Neural crest cell (in vitro differentiated cells): ENCODE results near the gene DUSP16. TPM values are rescaled to one million over a fixed set of nuclear protein-coding genes. Genes with fewer than 3 reads are reported as not detected.
"Not testable (repeated sequence)": the region's sequence is repeated elsewhere in the genome, so short reads cannot be mapped to it uniquely, and the experiment has no call there.

Experiments used
- DNase-seq: peaks from one replicate; pipeline ENCODE4 v3.0.0; 2021; ENCODE audit warnings: low read depth, mixed read lengths, low spot score
- H3K27ac Mint-ChIP-seq: one replicate; pipeline ENCODE4 v1.8.0; 2021; ENCODE audit warnings: mild to moderate bottlenecking, mixed read lengths; ENCODE audit not compliant: unreplicated experiment
- H3K27me3 Mint-ChIP-seq: 2 replicates; pipeline ENCODE4 v1.8.0; 2021; ENCODE audit warnings: low read depth, mild to moderate bottlenecking, mixed read lengths
- H3K36me3 Mint-ChIP-seq: 2 replicates; pipeline ENCODE4 v1.8.0; 2021; ENCODE audit warnings: low read depth, mild to moderate bottlenecking, mixed read lengths
- H3K4me1 Mint-ChIP-seq: 2 replicates; pipeline ENCODE4 v1.8.0; 2021; ENCODE audit warnings: mixed read lengths
- H3K4me3 Mint-ChIP-seq: one replicate; pipeline ENCODE4 v1.8.0; 2021; ENCODE audit warnings: mild to moderate bottlenecking, mixed read lengths
- H3K9me3 Mint-ChIP-seq: 2 replicates; pipeline ENCODE4 v1.8.0; 2021; ENCODE audit warnings: mixed read lengths
- CTCF ChIP-seq: fragments of 200-600 bp; sonication (generic); conservative IDR thresholded peaks from 2 replicates; pipeline ENCODE4 v1.5.0; 2021; ENCODE audit warnings: antibody characterized with exemption, mild to moderate bottlenecking
- total RNA-seq: library from RNA; stranded (reverse); gene quantifications from 2 replicates; pipeline ENCODE4 v1.2.1, GENCODE V29; 2021

DUSP16 gene
- total RNA-seq, 1 donor from 2014 or later, result 30.8 TPM

DNA sequence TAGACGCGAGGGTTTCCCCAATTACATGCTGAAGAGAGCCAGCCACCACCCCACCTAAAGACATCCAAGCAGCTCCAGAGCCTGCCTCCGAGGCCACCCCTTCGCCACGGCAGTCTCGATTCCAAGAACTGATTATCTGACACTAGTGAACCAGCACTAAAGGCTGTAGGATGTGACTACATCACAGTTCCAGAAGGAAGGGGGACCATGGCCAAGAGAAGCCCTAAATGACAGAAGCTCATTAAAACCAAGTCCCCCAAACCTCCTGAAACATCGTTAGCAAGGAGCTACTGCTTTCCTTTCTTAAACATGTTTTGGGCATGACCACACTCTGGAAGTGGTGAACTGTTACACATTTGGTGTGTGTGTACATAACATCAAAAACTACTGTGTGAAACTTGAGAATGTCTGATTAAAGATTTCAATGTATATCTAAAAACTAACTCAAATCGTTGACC lies 88.2 kb downstream of the DUSP16 start:
- Mint-ChIP-seq H3K27me3 (no peaks in the 10 kb centered on the region), H3K4me3 (no peak overlapping the region), H3K36me3 (peaks cover 48% of the 10 kb centered on the region), H3K27ac (peak overlapping the region; percentile 31), H3K9me3 (peaks cover 9% of the 10 kb centered on the region), H3K4me1 (peaks cover 4% of the 10 kb centered on the region)
- no peak for TF ChIP-seq CTCF
- DNase-seq, result no peak

DNA sequence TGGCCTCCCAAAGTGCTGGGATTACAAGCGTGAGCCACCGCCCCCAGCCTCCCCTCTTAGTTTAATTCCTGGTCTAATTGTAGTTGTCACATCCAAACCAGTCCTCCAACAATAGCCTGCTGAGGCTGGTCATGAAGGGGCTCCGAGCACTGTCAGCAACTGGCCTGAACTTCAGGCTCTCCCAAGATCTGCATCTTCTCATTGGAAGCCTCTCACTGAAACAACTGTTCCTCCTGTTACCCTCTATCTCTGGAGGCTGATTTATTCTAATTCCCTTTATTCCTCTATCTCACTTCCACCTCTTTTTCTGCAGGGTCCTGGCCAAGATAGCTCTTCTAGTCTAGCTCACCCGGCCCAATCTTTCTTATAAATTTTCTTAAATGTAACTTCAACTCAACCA lies 89.4 kb downstream of the DUSP16 start:
- Mint-ChIP-seq H3K36me3 (peaks cover 44% of the 10 kb centered on the region), H3K27ac (no peak overlapping the region)
- DNase-seq, result no peak

DNA sequence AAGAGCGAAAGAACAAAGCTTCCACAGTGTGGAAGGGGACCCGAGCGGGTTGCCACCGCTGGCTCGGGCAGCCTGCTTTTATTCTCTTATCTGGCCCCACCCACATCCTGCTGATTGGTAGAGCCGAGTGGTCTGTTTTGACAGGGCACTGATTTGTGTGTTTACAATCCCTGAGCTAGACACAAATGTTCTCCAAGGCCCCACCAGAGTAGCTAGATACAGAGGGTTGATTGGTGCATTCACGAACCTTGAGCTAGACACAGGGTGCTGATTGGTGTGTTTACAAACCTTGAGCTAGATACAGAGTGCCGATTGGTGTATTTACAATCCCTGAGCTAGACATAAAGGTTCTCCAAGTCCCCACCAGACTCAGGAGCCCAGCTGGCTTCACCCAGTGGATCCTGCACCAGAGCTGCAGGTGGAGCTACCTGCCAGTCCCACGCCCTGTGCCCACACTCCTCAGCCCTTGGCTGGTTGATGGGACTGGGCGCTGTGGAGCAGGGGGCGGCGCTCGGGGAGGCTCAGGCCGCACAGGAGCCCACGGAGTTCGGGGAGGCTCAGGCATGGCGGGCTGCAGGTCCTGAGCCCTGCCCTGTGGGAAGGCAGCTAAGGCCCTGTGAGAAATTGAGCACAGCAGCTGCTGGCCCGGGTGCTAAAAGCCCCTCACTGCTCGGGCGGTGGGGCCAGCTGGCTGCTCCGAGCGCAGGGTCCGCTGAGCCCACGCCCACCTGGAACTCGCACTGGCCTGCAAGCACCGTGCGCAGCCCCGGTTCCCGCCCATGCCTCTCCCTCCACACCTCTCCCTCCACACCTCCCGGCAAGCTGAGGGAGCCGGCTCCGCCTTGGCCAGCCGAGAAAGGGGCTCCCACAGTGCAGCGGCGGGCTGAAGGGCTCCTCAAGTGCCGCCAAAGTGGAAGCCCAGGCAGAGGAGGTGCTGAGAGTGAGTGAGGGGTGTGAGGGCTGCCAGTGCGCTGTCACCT lies 90.4 kb downstream of the DUSP16 start:
- not testable (repeated sequence) for DNase-seq, H3K4me3 Mint-ChIP-seq, H3K4me1 Mint-ChIP-seq, H3K27me3 Mint-ChIP-seq
- Mint-ChIP-seq H3K36me3 (peaks cover 47% of the 10 kb centered on the region), H3K9me3 (peaks cover 12% of the 10 kb centered on the region), H3K27ac (peak overlapping the region; percentile 93)

More for the DNA sequence above, 89.4 kb downstream of the DUSP16 start:
- no peak overlapping the region for H3K4me3 Mint-ChIP-seq
- H3K27me3 Mint-ChIP-seq, result no peaks in the 10 kb centered on the region
- peaks cover 12% of the 10 kb centered on the region for H3K9me3 Mint-ChIP-seq
- peaks cover 4% of the 10 kb centered on the region for H3K4me1 Mint-ChIP-seq
- no peak for TF ChIP-seq CTCF

- no peak for TF ChIP-seq CTCF
- Mint-ChIP-seq H3K27ac (no peak overlapping the region), H3K36me3 (peaks cover 47% of the 10 kb centered on the region), H3K27me3 (no peaks in the 10 kb centered on the region), H3K4me3 (no peak overlapping the region), H3K9me3 (peaks cover 12% of the 10 kb centered on the region), H3K4me1 (peaks cover 4% of the 10 kb centered on the region)
- no peak for DNase-seq
Observed at GRCh38 chr12:12470751-12471306, 91.8 kb downstream of the DUSP16 start.

- peaks cover 38% of the 10 kb centered on the region for H3K36me3 Mint-ChIP-seq
- H3K9me3 Mint-ChIP-seq, result peaks cover 12% of the 10 kb centered on the region
- H3K27me3 Mint-ChIP-seq, result no peaks in the 10 kb centered on the region
- no peak for DNase-seq
- H3K4me1 Mint-ChIP-seq, result peaks cover 4% of the 10 kb centered on the region
- H3K27ac Mint-ChIP-seq, result no peak overlapping the region
- TF ChIP-seq CTCF, result no peak
- H3K4me3 Mint-ChIP-seq, result no peak overlapping the region
Observed at GRCh38 chr12:12469386-12469785, 93.3 kb downstream of the DUSP16 start.

DNA sequence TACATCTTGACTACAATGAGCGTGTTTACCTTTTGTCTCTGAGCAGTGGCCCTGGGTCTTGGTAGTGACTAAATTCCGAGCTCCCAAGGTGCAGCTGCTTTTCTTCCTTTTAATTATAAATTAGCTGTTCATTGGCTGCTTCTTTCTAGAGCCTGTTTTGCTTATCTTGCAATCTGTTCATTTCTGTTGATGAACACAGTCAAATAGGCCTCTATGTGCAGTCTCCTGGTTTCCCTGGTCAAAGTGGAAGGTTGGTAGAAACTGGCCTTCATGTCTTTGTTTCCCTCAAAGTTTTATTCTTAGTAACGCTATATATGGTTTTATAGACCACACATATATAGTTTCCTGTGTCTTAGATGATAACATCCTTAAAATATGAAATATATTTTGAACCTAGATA lies 94.1 kb downstream of the DUSP16 start:
- no peak overlapping the region for H3K27ac Mint-ChIP-seq
- no peaks in the 10 kb centered on the region for H3K27me3 Mint-ChIP-seq
- H3K36me3 Mint-ChIP-seq, result peaks cover 33% of the 10 kb centered on the region
- no peak overlapping the region for H3K4me3 Mint-ChIP-seq
- no peak for TF ChIP-seq CTCF
- DNase-seq, result no peak
- H3K4me1 Mint-ChIP-seq, result peaks cover 4% of the 10 kb centered on the region
- H3K9me3 Mint-ChIP-seq, result peaks cover 12% of the 10 kb centered on the region
